ENCODE data around the gene CSF1R. TPM values are rescaled to one million over a fixed set of nuclear protein-coding genes. Genes with fewer than 3 reads are reported as not detected.
A peak's percentile ranks its signal among the peaks of the same experiment; 100 is the strongest.
"Not testable (repeated sequence)": the region's sequence is repeated elsewhere in the genome, so short reads cannot be mapped to it uniquely, and the experiment has no call there.

The CSF1R gene
- total RNA-seq, 4 donors from 2014 or later: 7.5 to 17.0 (median 9.8) TPM

- Histone ChIP-seq H3K4me3 (peak overlapping the region in 1 of 4 donors; percentile 33), H3K36me3 (no peaks in the 10 kb centered on the region), H3K27ac (no peak overlapping the region), H3K27me3 (peaks cover 0 to 4% (median 0%) of the 10 kb centered on the region in 3 donors), H3K4me1 (no peaks in the 10 kb centered on the region), H3K9me3 (no peaks in the 10 kb centered on the region)
- intact Hi-C loops (cut with DNase I; ENCODE audit: low total_unique reads): no loop called here
- DNase-seq: no peak
- TF ChIP-seq, protein P1, sequence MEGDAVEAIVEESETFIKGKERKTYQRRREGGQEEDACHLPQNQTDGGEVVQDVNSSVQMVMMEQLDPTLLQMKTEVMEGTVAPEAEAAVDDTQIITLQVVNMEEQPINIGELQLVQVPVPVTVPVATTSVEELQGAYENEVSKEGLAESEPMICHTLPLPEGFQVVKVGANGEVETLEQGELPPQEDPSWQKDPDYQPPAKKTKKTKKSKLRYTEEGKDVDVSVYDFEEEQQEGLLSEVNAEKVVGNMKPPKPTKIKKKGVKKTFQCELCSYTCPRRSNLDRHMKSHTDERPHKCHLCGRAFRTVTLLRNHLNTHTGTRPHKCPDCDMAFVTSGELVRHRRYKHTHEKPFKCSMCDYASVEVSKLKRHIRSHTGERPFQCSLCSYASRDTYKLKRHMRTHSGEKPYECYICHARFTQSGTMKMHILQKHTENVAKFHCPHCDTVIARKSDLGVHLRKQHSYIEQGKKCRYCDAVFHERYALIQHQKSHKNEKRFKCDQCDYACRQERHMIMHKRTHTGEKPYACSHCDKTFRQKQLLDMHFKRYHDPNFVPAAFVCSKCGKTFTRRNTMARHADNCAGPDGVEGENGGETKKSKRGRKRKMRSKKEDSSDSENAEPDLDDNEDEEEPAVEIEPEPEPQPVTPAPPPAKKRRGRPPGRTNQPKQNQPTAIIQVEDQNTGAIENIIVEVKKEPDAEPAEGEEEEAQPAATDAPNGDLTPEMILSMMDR (IDR thresholded peaks at IDR 0.05 in 4 of 5, conservative IDR thresholded peaks at IDR 0.05 in 1 of 5): no peak
- no peak for TF ChIP-seq POLR2A (IDR thresholded peaks at IDR 0.05)
- ATAC-seq: no peak
- in situ Hi-C loops (cut with MboI; ENCODE audit: low sequenced_read_pairs in 4 of 4): no loop called here
Observed at GRCh38 chr5:150085191-150085912, 1.0 kb downstream of the CSF1R start.

GRCh38 chr5:150084754-150085153 lies 1.6 kb downstream of the CSF1R start:
- ATAC-seq; in situ Hi-C loops (cut with MboI; ENCODE audit: low sequenced_read_pairs in 4 of 4); DNase-seq; intact Hi-C loops (cut with DNase I; ENCODE audit: low total_unique reads); H3K9me3 ChIP-seq; H3K27ac ChIP-seq; H3K27me3 ChIP-seq; H3K36me3 ChIP-seq; H3K4me1 ChIP-seq: not testable (repeated sequence)
- peak overlapping the region in 1 of 4 donors; percentile 33 for H3K4me3 ChIP-seq

- DNase-seq (no peak), ATAC-seq (no peak)
- peaks cover 0 to 4% (median 0%) of the 10 kb centered on the region in 3 donors for H3K27me3 ChIP-seq
- TF ChIP-seq, protein P1 (IDR thresholded peaks at IDR 0.05 in 4 of 5, conservative IDR thresholded peaks at IDR 0.05 in 1 of 5): no peak
- no peak for TF ChIP-seq POLR2A (IDR thresholded peaks at IDR 0.05)
- no peaks in the 10 kb centered on the region for H3K4me1 ChIP-seq
- H3K27ac ChIP-seq: no peak overlapping the region
- H3K4me3 ChIP-seq: no peak overlapping the region
- in situ Hi-C loops (cut with MboI; ENCODE audit: low sequenced_read_pairs in 4 of 4) (no loop called here), intact Hi-C loops (cut with DNase I; ENCODE audit: low total_unique reads) (no loop called here)
- H3K36me3 ChIP-seq: no peaks in the 10 kb centered on the region
- no peaks in the 10 kb centered on the region for H3K9me3 ChIP-seq
Observed at GRCh38 chr5:150082889-150083288, 3.5 kb downstream of the CSF1R start.

DNA sequence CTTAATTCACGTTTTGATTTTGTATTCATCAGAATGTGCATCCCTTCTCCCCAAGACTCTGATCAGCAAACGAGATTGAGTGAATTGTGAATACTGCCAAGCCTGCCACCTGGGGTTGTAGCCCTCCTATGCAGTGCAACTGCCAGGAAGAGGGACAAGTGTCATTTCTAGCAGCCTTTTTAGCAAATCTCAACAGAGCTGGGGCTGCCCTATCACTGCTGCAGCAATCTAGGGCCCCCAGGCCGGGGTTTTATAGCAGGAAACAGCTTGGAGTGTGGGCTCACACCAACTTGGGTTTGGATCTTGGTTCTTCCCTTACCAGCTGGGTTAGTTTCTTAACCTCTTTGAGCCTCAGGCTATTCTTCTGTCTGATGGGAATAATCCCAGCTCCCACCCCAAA lies 4.0 kb downstream of the CSF1R start:
- H3K27me3 ChIP-seq: peaks cover 0 to 3% (median 0%) of the 10 kb centered on the region in 3 donors
- no peaks in the 10 kb centered on the region for H3K4me1 ChIP-seq
- H3K36me3 ChIP-seq: no peaks in the 10 kb centered on the region
- in situ Hi-C loops (cut with MboI; ENCODE audit: low sequenced_read_pairs in 4 of 4) (no loop called here), intact Hi-C loops (cut with DNase I; ENCODE audit: low total_unique reads) (no loop called here)
- ATAC-seq: no peak
- no peak for TF ChIP-seq POLR2A (IDR thresholded peaks at IDR 0.05)
- H3K4me3 ChIP-seq: no peak overlapping the region
- H3K27ac ChIP-seq: no peak overlapping the region
- DNase-seq: no peak
- H3K9me3 ChIP-seq: no peaks in the 10 kb centered on the region

- ATAC-seq (no peak), DNase-seq (peak; percentile 43 to 57)
- H3K27ac ChIP-seq: no peak overlapping the region
- no peaks in the 10 kb centered on the region for H3K4me1 ChIP-seq
- no peaks in the 10 kb centered on the region for H3K9me3 ChIP-seq
- H3K4me3 ChIP-seq: no peak overlapping the region
- H3K27me3 ChIP-seq: no peaks in the 10 kb centered on the region
- intact Hi-C loops (cut with DNase I; ENCODE audit: low total_unique reads) (no loop called here), in situ Hi-C loops (cut with MboI; ENCODE audit: low sequenced_read_pairs in 4 of 4) (no loop called here)
- no peaks in the 10 kb centered on the region for H3K36me3 ChIP-seq
- no peak for TF ChIP-seq POLR2A (IDR thresholded peaks at IDR 0.05)
- TF ChIP-seq, protein P1 (IDR thresholded peaks at IDR 0.05 in 4 of 5, conservative IDR thresholded peaks at IDR 0.05 in 1 of 5): no peak
Observed at GRCh38 chr5:150081541-150082283, 4.6 kb downstream of the CSF1R start.
